ENCODE results near the gene SRMS.

DNA sequence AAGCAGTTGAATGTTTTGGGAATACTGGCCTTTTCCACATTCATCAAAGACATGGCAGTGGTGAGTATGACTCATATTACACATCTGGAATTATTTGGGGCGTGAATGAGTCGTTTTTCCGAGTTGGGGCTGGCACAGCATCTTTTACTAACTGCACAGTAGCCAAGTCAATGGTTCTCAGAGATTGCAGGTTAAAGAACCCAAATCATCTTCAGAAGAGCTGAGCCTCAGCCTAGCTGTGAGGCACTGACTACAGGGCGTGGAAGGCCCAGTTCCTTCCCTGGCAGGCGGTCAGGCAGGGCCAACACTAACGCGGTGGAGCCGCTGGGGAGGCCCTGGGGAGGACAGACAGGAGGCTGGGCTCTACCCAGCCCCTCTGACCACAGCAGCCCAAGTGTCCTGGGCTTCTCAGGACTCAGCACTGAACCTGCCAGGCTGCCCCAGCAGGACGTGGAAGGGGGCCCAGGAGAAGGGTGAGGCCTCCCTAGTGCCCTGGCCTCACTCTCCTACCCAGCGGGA is 46.6 kb upstream of the SRMS start:
- TF ChIP-seq, protein P1, sequence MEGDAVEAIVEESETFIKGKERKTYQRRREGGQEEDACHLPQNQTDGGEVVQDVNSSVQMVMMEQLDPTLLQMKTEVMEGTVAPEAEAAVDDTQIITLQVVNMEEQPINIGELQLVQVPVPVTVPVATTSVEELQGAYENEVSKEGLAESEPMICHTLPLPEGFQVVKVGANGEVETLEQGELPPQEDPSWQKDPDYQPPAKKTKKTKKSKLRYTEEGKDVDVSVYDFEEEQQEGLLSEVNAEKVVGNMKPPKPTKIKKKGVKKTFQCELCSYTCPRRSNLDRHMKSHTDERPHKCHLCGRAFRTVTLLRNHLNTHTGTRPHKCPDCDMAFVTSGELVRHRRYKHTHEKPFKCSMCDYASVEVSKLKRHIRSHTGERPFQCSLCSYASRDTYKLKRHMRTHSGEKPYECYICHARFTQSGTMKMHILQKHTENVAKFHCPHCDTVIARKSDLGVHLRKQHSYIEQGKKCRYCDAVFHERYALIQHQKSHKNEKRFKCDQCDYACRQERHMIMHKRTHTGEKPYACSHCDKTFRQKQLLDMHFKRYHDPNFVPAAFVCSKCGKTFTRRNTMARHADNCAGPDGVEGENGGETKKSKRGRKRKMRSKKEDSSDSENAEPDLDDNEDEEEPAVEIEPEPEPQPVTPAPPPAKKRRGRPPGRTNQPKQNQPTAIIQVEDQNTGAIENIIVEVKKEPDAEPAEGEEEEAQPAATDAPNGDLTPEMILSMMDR (IDR thresholded peaks at IDR 0.05; ENCODE audit: low read depth, low read length) = no peak
- TF ChIP-seq EZH2phosphoT487 (IDR thresholded peaks at IDR 0.05; ENCODE audit: low read depth) = no peak

Data from OCI-LY3 (cell line).